Neural crest cell (in vitro differentiated cells): Measurements from ENCODE around the gene RUVBL1. TPM values are rescaled to one million over a fixed set of nuclear protein-coding genes. Genes with fewer than 3 reads are reported as not detected.

Experiments
- DNase-seq: peaks from one replicate; pipeline ENCODE4 v3.0.0; 2021; ENCODE audit warnings: low read depth, mixed read lengths, low spot score
- H3K27ac Mint-ChIP-seq: one replicate; pipeline ENCODE4 v1.8.0; 2021; ENCODE audit warnings: mild to moderate bottlenecking, mixed read lengths; ENCODE audit not compliant: unreplicated experiment
- H3K27me3 Mint-ChIP-seq: 2 replicates; pipeline ENCODE4 v1.8.0; 2021; ENCODE audit warnings: low read depth, mild to moderate bottlenecking, mixed read lengths
- H3K36me3 Mint-ChIP-seq: 2 replicates; pipeline ENCODE4 v1.8.0; 2021; ENCODE audit warnings: low read depth, mild to moderate bottlenecking, mixed read lengths
- H3K4me1 Mint-ChIP-seq: 2 replicates; pipeline ENCODE4 v1.8.0; 2021; ENCODE audit warnings: mixed read lengths
- H3K4me3 Mint-ChIP-seq: one replicate; pipeline ENCODE4 v1.8.0; 2021; ENCODE audit warnings: mild to moderate bottlenecking, mixed read lengths
- H3K9me3 Mint-ChIP-seq: 2 replicates; pipeline ENCODE4 v1.8.0; 2021; ENCODE audit warnings: mixed read lengths
- CTCF ChIP-seq: fragments of 200-600 bp; sonication (generic); conservative IDR thresholded peaks from 2 replicates; pipeline ENCODE4 v1.5.0; 2021; ENCODE audit warnings: antibody characterized with exemption, mild to moderate bottlenecking
- total RNA-seq: library from RNA; stranded (reverse); gene quantifications from 2 replicates; pipeline ENCODE4 v1.2.1, GENCODE V29; 2021

Gene RUVBL1
- total RNA-seq, 1 donor from 2014 or later, result 93.1 TPM

- H3K4me3 Mint-ChIP-seq, result no peak overlapping the region
- DNase-seq, result no peak
- H3K9me3 Mint-ChIP-seq, result no peaks in the 10 kb centered on the region
- H3K4me1 Mint-ChIP-seq, result no peaks in the 10 kb centered on the region
- H3K27ac Mint-ChIP-seq, result no peak overlapping the region
- peaks cover 15% of the 10 kb centered on the region for H3K27me3 Mint-ChIP-seq
- TF ChIP-seq CTCF, result no peak
- H3K36me3 Mint-ChIP-seq, result no peaks in the 10 kb centered on the region
Observed at GRCh38 chr3:128033102-128033501, 90.5 kb downstream of the RUVBL1 start.

Other genes starting within 250 kb of the RUVBL1 start
- gene KBTBD12, start 208.6 kb downstream of the RUVBL1 start, total RNA-seq, result not detected in 2 replicates
- 181 and 184 TPM in 2 replicates for gene SEC61A1, start 71.4 kb downstream of the RUVBL1 start, total RNA-seq
- 20.2 and 23.4 TPM in 2 replicates for gene EEFSEC, start 29.7 kb upstream of the RUVBL1 start, total RNA-seq